ENCODE data around the gene BOD1L1. TPM values are rescaled to one million over a fixed set of nuclear protein-coding genes. Genes with fewer than 3 reads are reported as not detected.

BOD1L1 gene
- total RNA-seq (2022; extraction: Qiagen RNA extraction), result 12.5 to 19.1 TPM (median 13.8 TPM) in 5 replicates

DNA sequence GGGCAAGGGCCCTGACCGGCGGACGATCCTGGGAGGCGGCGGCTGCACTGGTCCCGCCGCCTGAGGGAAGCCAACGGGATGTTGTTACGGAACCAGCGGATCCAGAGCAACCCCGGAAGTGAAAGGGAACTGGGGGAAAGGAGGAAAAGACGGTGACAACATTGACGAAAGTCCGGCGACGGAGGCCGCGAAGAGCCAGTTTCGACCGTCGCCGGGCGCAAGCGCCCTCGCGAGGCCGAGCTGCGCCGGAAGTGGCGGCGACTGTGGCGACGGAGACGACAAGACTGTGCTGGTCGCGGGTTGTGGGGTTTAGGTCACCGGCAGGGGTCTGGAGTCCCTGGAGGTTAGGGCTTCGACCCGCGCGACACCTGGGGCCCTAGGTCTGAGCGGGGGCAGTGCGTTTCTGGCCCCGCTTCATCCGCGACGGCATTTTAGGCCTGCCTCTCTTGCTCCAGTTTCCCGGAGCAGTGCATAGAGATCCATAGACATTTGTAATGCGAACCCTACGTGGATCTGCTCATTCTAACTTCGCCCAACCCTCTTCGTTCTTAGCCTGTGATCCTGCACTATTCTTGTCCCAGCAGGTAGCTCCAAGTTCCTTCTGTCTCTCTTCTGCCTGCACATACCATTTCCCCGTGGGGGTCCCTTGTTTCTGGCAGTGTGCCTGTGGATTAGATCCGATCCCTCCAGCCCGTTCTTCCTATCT, at the start of gene BOD1L1:
Gene BOD1L1, minus strand, starts transcription at position 120 of the 706 bp plus-strand sequence. CDS start 138 bp downstream, outside the sequence.

DNA sequence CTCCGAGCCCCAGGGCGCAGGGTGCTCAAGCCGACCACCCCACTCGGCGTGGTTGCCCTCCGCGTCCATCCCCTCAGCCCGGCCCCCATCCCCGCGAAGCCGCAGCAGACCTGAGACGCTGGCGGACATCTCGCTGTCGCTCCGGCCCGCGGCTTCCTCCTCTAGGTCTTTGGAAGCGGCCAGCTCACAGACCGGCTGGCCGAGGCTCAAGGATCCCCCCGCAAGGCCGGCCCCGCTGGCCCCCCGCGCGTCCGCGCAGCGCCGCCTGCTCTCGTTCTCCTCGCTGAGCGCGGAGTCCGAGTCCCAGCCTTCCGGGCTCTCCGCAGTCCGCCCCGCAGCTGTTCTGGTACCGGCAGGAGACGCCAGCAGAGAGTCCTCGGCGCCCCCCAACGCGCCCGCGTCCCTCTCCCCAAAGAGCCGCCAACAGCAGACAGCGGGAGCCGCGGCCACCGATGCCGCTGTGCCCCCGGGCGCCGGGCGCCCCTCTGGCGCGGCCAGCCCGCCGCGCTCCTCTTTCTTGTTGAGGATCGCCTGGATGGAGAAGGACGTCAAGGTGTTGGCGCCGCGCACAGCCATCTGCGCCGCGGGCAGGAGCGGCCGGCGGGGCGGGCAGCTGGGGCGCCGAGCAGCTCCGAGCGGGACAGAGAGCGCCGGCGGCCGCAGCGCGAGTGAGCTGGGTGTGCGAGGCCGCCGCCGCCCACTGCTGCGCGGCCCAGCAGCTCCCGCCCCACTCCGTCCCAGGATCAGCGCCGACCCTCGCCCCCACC, 83.5 kb downstream of the BOD1L1 start, which contains the start of gene NKX3-2:
Gene NKX3-2, minus strand, starts transcription at position 670 of the 767 bp plus-strand sequence. Its CDS starts 94 bp downstream, at position 576.

Other genes with a start within 250 kb of the BOD1L1 start
- 8.5 to 9.5 TPM (median 9.3 TPM) in 5 replicates for gene RAB28, start 143.4 kb downstream of the BOD1L1 start, total RNA-seq (2022; extraction: Qiagen RNA extraction)
- gene NKX3-2, start 83.2 kb downstream of the BOD1L1 start, total RNA-seq (2022; extraction: Qiagen RNA extraction), result 0.03 to 0.17 TPM (median 0.10 TPM) in 5 replicates

All from A549 treated with AZD2906 at 1 μM for 4 hours (cell line).